ENCODE measurements around the gene C11orf21.
"Not testable (repeated sequence)": the region's sequence is repeated elsewhere in the genome, so short reads cannot be mapped to it uniquely, and the experiment has no call there.

DNA sequence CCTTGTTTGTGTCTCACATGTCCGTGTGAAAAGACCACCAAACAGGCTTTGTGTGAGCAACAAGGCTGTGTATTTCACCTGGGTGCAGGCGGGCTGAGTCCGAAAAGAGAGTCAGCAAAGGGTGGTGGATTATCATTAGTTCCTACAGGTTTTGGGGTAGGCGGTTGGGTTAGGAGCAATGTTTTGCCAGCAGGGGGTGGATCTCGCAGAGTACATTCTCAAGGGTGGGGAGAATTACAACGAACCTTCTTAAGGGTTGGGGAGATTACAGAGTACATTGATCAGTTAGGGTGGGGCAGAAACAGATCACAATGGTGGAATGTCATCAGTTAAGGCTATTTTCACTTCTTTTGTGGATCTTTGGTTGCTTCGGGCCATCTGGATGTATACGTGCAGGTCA is 37.0 kb upstream of the C11orf21 start:
- TF ChIP-seq, protein P1, sequence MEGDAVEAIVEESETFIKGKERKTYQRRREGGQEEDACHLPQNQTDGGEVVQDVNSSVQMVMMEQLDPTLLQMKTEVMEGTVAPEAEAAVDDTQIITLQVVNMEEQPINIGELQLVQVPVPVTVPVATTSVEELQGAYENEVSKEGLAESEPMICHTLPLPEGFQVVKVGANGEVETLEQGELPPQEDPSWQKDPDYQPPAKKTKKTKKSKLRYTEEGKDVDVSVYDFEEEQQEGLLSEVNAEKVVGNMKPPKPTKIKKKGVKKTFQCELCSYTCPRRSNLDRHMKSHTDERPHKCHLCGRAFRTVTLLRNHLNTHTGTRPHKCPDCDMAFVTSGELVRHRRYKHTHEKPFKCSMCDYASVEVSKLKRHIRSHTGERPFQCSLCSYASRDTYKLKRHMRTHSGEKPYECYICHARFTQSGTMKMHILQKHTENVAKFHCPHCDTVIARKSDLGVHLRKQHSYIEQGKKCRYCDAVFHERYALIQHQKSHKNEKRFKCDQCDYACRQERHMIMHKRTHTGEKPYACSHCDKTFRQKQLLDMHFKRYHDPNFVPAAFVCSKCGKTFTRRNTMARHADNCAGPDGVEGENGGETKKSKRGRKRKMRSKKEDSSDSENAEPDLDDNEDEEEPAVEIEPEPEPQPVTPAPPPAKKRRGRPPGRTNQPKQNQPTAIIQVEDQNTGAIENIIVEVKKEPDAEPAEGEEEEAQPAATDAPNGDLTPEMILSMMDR (IDR thresholded peaks at IDR 0.05; ENCODE audit: control extremely low read depth in 1 of 3, insufficient read depth in 1 of 3, low read depth in 1 of 3, low read length in 3 of 3) = not testable (repeated sequence)
- TF ChIP-seq POLR2AphosphoS5 (IDR thresholded peaks at IDR 0.05; ENCODE audit: low read depth, low read length); TEAD4 (IDR thresholded peaks at IDR 0.05; ENCODE audit: low read depth, low read length); GABPA (IDR thresholded peaks at IDR 0.05; ENCODE audit: borderline replicate concordance, insufficient read depth, low read length); POLR2A (IDR thresholded peaks at IDR 0.05; ENCODE audit: control extremely low read depth in 1 of 2, low read depth in 2 of 2, low read length in 2 of 2): not testable (repeated sequence)

Measured in H1 (cell line).